OCI-LY1 (cell line): ENCODE results near the gene SRMS.

Experiments used
- H2AFZ ChIP-seq: fragments of 200-600 bp; sonication (generic), shearing (Covaris generic); 2 replicates; pipeline ENCODE4 v1.6.0; 2014; ENCODE audit warnings: antibody characterized with exemption, mild to moderate bottlenecking, low read length
- H3F3A ChIP-seq: fragments of 200-600 bp; sonication (generic), shearing (Covaris generic); 2 replicates; pipeline ENCODE4 v1.6.0; 2014; ENCODE audit warnings: mild to moderate bottlenecking, antibody characterized with exemption, low read length, moderate library complexity; ENCODE audit not compliant: insufficient read depth
- H3K27ac ChIP-seq: fragments of 200-600 bp; sonication (generic); 2 replicates; pipeline ENCODE4 v1.5.1; 2014; ENCODE audit warnings: low read length, mixed run types, mild to moderate bottlenecking, low read depth; ENCODE audit not compliant: poor library complexity, severe bottlenecking
- H3K27me3 ChIP-seq: fragments of 200-600 bp; sonication (generic); 2 replicates; pipeline ENCODE4 v1.6.0; 2014; ENCODE audit warnings: antibody characterized with exemption, mild to moderate bottlenecking, low read length, moderate library complexity; ENCODE audit not compliant: insufficient read depth
- H3K36me3 ChIP-seq: fragments of 200-600 bp; sonication (generic); 2 replicates; pipeline ENCODE4 v1.6.1; 2014; ENCODE audit warnings: mild to moderate bottlenecking, antibody characterized with exemption, low read length, moderate library complexity, mixed read lengths; ENCODE audit not compliant: insufficient read depth
- H3K4me1 ChIP-seq: fragments of 200-600 bp; sonication (generic); 2 replicates; pipeline ENCODE4 v1.5.1; 2014; ENCODE audit warnings: mild to moderate bottlenecking, low read length, moderate library complexity; ENCODE audit not compliant: insufficient read depth, severe bottlenecking
- H3K4me2 ChIP-seq: fragments of 200-600 bp; sonication (generic), shearing (Covaris generic); 2 replicates; pipeline ENCODE4 v1.6.1; 2014; ENCODE audit warnings: low read length
- H3K4me3 ChIP-seq: fragments of 200-600 bp; sonication (generic); 2 replicates; pipeline ENCODE4 v1.5.1; 2014; ENCODE audit warnings: low read length, low read depth, mild to moderate bottlenecking, mixed read lengths; ENCODE audit not compliant: poor library complexity, severe bottlenecking
- H3K79me2 ChIP-seq: fragments of 200-600 bp; shearing (Covaris generic); 2 replicates; pipeline ENCODE4 v1.6.1; 2016; ENCODE audit warnings: mixed run types, low read length, mixed read lengths; ENCODE audit not compliant: insufficient read depth
- H3K9ac ChIP-seq: fragments of 200-600 bp; sonication (generic), shearing (Covaris generic); 2 replicates; pipeline ENCODE4 v1.6.1; 2014; ENCODE audit warnings: mild to moderate bottlenecking, low read length, mixed read lengths
- H3K9me2 ChIP-seq: fragments of 200-600 bp; sonication (generic), shearing (Covaris generic); 2 replicates; pipeline ENCODE4 v1.6.1; 2014; ENCODE audit warnings: low read depth, mild to moderate bottlenecking, low read length, mixed read lengths
- H3K9me3 ChIP-seq: fragments of 200-600 bp; shearing (Covaris generic); 2 replicates; pipeline ENCODE4 v1.6.1; 2014; ENCODE audit warnings: low read length, mixed read lengths
- H4K20me1 ChIP-seq: fragments of 200-600 bp; sonication (generic), shearing (Covaris generic); 2 replicates; pipeline ENCODE4 v1.6.0; 2016; ENCODE audit warnings: mild to moderate bottlenecking, low read length; ENCODE audit not compliant: insufficient read depth
- EZH2 ChIP-seq: fragments of 200-600 bp; sonication (generic), shearing (Covaris generic); IDR thresholded peaks from 2 replicates; pipeline ENCODE4 v1.8.0; 2017; ENCODE audit warnings: borderline replicate concordance, mixed run types, mild to moderate bottlenecking, antibody characterized with exemption, low read length, moderate library complexity, mixed read lengths
- TF ChIP-seq, protein P1 (sequence below): fragments of 200-600 bp; sonication (generic), shearing (Covaris generic); IDR thresholded peaks from 2 replicates; pipeline ENCODE4 v1.5.1; 2017; ENCODE audit warnings: mild to moderate bottlenecking, antibody characterized with exemption, low read length, moderate library complexity, mixed read lengths

The SRMS gene

DNA sequence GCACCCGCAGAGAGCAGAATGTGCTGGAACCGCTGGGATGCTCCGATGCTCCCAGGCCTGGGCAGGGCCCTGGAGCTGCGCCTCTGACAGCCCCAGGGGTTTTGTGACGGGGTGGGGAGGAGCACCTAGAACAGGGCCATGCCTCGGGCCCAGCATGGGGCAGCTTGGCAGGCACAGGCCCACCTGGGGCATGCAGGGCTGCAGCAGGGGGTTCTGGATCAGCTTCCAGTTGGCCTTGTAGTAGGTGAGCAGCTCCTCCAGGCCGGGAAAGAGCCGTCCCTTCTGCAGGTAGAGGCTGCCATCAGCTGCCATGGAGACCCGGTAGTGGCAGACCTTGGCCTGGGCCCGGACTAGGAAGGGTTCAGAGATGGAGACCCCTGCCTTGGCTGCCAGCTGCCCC lies 4.4 kb downstream of the SRMS start:
- H3F3A ChIP-seq: no peaks in the 10 kb centered on the region
- peaks cover 2% of the 10 kb centered on the region for H3K4me1 ChIP-seq
- no peak overlapping the region for H2AFZ ChIP-seq
- no peak overlapping the region for H3K9ac ChIP-seq
- no peak for TF ChIP-seq EZH2
- TF ChIP-seq, protein P1, sequence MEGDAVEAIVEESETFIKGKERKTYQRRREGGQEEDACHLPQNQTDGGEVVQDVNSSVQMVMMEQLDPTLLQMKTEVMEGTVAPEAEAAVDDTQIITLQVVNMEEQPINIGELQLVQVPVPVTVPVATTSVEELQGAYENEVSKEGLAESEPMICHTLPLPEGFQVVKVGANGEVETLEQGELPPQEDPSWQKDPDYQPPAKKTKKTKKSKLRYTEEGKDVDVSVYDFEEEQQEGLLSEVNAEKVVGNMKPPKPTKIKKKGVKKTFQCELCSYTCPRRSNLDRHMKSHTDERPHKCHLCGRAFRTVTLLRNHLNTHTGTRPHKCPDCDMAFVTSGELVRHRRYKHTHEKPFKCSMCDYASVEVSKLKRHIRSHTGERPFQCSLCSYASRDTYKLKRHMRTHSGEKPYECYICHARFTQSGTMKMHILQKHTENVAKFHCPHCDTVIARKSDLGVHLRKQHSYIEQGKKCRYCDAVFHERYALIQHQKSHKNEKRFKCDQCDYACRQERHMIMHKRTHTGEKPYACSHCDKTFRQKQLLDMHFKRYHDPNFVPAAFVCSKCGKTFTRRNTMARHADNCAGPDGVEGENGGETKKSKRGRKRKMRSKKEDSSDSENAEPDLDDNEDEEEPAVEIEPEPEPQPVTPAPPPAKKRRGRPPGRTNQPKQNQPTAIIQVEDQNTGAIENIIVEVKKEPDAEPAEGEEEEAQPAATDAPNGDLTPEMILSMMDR: no peak
- H3K27me3 ChIP-seq: no peaks in the 10 kb centered on the region; the same call in 1 of the 2 replicates
- H4K20me1 ChIP-seq: no peaks in the 10 kb centered on the region
- no peaks in the 10 kb centered on the region for H3K9me3 ChIP-seq
- no peak overlapping the region for H3K27ac ChIP-seq
- no peak overlapping the region for H3K4me2 ChIP-seq
- no peaks in the 10 kb centered on the region for H3K9me2 ChIP-seq
- no peaks in the 10 kb centered on the region for H3K79me2 ChIP-seq
- H3K36me3 ChIP-seq: no peaks in the 10 kb centered on the region
- H3K4me3 ChIP-seq: no peak overlapping the region

DNA sequence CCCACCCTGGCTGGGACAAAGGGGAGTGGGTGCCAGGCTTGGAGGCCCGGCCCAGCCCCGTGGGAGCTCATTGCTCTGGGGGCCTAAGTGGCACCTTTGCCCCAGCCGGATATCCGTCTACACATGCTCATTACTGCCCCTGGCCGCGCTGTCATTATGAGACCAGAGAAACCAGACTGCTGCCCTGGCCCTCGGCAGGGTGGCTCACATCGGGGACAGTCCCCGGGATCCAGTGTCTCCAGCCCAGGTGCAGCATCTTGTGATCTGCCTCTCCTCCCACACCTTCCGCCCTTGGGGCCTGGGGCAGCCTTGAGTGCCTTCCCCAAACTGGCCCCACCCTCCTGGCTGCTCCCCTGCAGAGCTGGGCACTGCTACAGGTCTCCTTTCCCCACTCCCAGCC lies 4.9 kb downstream of the SRMS start:
- TF ChIP-seq, protein P1: no peak
- TF ChIP-seq EZH2: no peak
- Histone ChIP-seq H2AFZ (no peak overlapping the region), H3K4me2 (no peak overlapping the region), H3K36me3 (no peaks in the 10 kb centered on the region), H3K9me2 (no peaks in the 10 kb centered on the region), H3K4me1 (peaks cover 5% of the 10 kb centered on the region), H3F3A (no peaks in the 10 kb centered on the region), H3K9me3 (no peaks in the 10 kb centered on the region), H3K79me2 (no peaks in the 10 kb centered on the region), H4K20me1 (no peaks in the 10 kb centered on the region), H3K4me3 (no peak overlapping the region), H3K27me3 (no peaks in the 10 kb centered on the region; the same call in 1 of the 2 replicates), H3K9ac (no peak overlapping the region), H3K27ac (no peak overlapping the region)

DNA sequence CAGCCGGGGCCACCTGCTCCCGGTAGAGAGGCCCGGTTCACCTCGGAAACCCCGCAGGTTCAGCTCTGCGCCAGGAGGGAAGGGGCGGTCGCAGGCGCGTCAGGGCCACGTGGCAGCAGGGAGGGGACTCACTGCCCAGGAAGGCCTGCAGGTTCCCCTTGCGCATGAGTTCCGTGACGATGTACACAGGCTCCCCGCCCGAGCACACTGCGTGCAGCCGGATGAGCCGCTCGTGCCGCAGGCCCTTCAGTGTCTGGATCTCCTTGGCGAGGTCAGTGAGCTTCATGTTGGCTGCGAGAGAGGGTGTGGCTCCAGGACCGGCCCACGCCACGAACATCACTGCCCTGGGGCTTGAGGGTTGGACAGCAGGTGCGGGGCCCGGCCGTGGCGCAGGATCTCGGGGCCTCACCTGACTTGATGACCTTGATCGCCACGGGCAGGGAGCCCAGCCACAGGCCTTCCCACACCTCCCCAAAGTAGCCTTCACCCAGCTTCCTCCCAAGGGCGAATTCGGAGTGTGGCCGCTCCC lies 5.5 kb downstream of the SRMS start:
- TF ChIP-seq, protein P1: no peak
- no peak for TF ChIP-seq EZH2
- Histone ChIP-seq H2AFZ (no peak overlapping the region), H3K4me3 (no peak overlapping the region), H3K36me3 (no peaks in the 10 kb centered on the region), H3K9ac (no peak overlapping the region), H3K27me3 (no peaks in the 10 kb centered on the region; the same call in 1 of the 2 replicates), H3K9me3 (no peaks in the 10 kb centered on the region), H3K79me2 (no peaks in the 10 kb centered on the region), H3K27ac (no peak overlapping the region), H3K4me2 (no peak overlapping the region), H4K20me1 (no peaks in the 10 kb centered on the region), H3K9me2 (no peaks in the 10 kb centered on the region), H3F3A (no peaks in the 10 kb centered on the region), H3K4me1 (peaks cover 11% of the 10 kb centered on the region)
